H1 (cell line): ENCODE measurements around the gene CHAC1. TPM values are rescaled to one million over a fixed set of nuclear protein-coding genes. Genes with fewer than 3 reads are reported as not detected.

ENCODE experiments used
- CTCF ChIA-PET: fragments of 300-600 bp; sonication (Branson Sonifier 250); formaldehyde crosslinking; loops from one replicate; lab custom pipeline; 2021; ENCODE audit not compliant: partially characterized antibody; lab: Charles Lee
- POLR2A ChIA-PET: fragments of 300-600 bp; sonication (Branson Sonifier 250); formaldehyde crosslinking; loops from one replicate; lab custom pipeline; 2021; ENCODE audit warnings: inconsistent platforms; ENCODE audit not compliant: partially characterized antibody; lab: Charles Lee
- DNase-seq, 2 experiments: peaks; one replicate each; pipeline versions ENCODE4 v3.0.0 to v3.0.0-alpha.2; 2010 to 2022; ENCODE audit warnings: low spot score in 2 of 2, low read depth in 1 of 2, mixed read lengths in 1 of 2
- FAIRE-seq: peaks from 2 replicates; lab custom pipeline; 2011; peaks lifted over from hg19 to GRCh38; lab: Jason Lieb, UNC
- H2AFZ ChIP-seq: 2 replicates; pipeline ENCODE4 v1.8.1; 2012; ENCODE audit warnings: low read length, inconsistent platforms
- H2AK5ac ChIP-seq: 2 replicates; pipeline ENCODE4 v1.6.1; 2013; ENCODE audit warnings: low read depth, low read length
- H2BK120ac ChIP-seq: replicated peaks from 2 replicates; pipeline ENCODE3; 2013; ENCODE audit warnings: low read depth, low read length, inconsistent platforms
- H2BK12ac ChIP-seq: 2 replicates; pipeline ENCODE4 v1.6.1; 2013; ENCODE audit warnings: low read depth, low read length
- H2BK15ac ChIP-seq: 2 replicates; pipeline ENCODE4 v1.6.1; 2013; ENCODE audit warnings: low read length
- H2BK20ac ChIP-seq: 2 replicates; pipeline ENCODE4 v1.6.1; 2013; ENCODE audit warnings: low read length
- H2BK5ac ChIP-seq: 2 replicates; pipeline ENCODE4 v1.6.1; 2013; ENCODE audit warnings: low read depth, low read length
- H3K14ac ChIP-seq: 2 replicates; pipeline ENCODE4 v1.6.1; 2013; ENCODE audit warnings: inconsistent platforms; ENCODE audit not compliant: insufficient read length
- H3K18ac ChIP-seq: 2 replicates; pipeline ENCODE4 v1.6.1; 2013; ENCODE audit warnings: low read length; ENCODE audit errors: extremely low read depth
- H3K23ac ChIP-seq: 2 replicates; pipeline ENCODE4 v1.6.1; 2013; ENCODE audit warnings: inconsistent platforms; ENCODE audit not compliant: insufficient read length
- H3K23me2 ChIP-seq: 2 replicates; pipeline ENCODE4 v1.6.1; 2013; ENCODE audit warnings: low read depth, low read length
- H3K27ac ChIP-seq: 2 replicates; pipeline ENCODE4 v1.6.1; 2011; ENCODE audit warnings: low read depth, low read length, inconsistent platforms
- H3K27me3 ChIP-seq, 4 experiments: replicated peaks in 1 of 4; 1 replicate in 1 of 4; 2 replicates in 3 of 4; pipeline versions ENCODE4 v1.6.1 to v1.8.1; 2011 to 2013; ENCODE audit warnings: low read length in 3 of 4, mild to moderate bottlenecking in 3 of 4, inconsistent platforms in 2 of 4, mixed read lengths in 2 of 4, moderate library complexity in 1 of 4; ENCODE audit not compliant: control insufficient read depth in 3 of 4, insufficient read depth in 3 of 4; ENCODE audit errors: extremely low read depth in 1 of 4
- H3K36me3 ChIP-seq, 4 experiments: 2 replicates each; pipeline versions ENCODE4 v1.6.1 to v1.8.1; 2011 to 2013; ENCODE audit warnings: mild to moderate bottlenecking in 4 of 4, low read length in 3 of 4, moderate library complexity in 2 of 4, control low read depth in 1 of 4, inconsistent platforms in 1 of 4; ENCODE audit not compliant: insufficient read depth in 4 of 4, control insufficient read depth in 2 of 4
- H3K4ac ChIP-seq: replicated peaks from 2 replicates; pipeline ENCODE3; 2013; ENCODE audit warnings: low read length, low read depth, mixed read lengths, inconsistent platforms; ENCODE audit not compliant: insufficient read length
- H3K4me1 ChIP-seq, 4 experiments: replicated peaks in 1 of 4; 1 replicate in 1 of 4; 2 replicates in 3 of 4; pipeline versions ENCODE4 v1.6.1 to v1.8.1; 2011 to 2013; ENCODE audit warnings: low read length in 3 of 4, inconsistent platforms in 2 of 4, mixed read lengths in 1 of 4; ENCODE audit not compliant: insufficient read depth in 4 of 4, control insufficient read depth in 3 of 4
- H3K4me2 ChIP-seq, 2 experiments: 2 replicates each; pipeline versions ENCODE4 v1.6.1 to v1.8.1; 2011 to 2013; ENCODE audit warnings: low read depth in 2 of 2, low read length in 2 of 2, control low read depth in 1 of 2, inconsistent platforms in 1 of 2, mild to moderate bottlenecking in 1 of 2; ENCODE audit not compliant: insufficient read depth in 1 of 2
- H3K4me3 ChIP-seq, 4 experiments: fragments of 200-600, 300-600 bp in 1 of 4; sonication (generic), shearing (Covaris generic), sonication (Bioruptor Twin) in 1 of 4; 2 replicates each; pipeline versions ENCODE4 v1.5.1 to v1.8.1; 2011 to 2016; ENCODE audit warnings: low read length in 4 of 4, low read depth in 3 of 4, control low read depth in 2 of 4, inconsistent platforms in 2 of 4, mild to moderate bottlenecking in 2 of 4, mixed read lengths in 1 of 4, moderate library complexity in 1 of 4; ENCODE audit not compliant: insufficient read depth in 2 of 4; ENCODE audit errors: extremely low read depth in 1 of 4
- H3K56ac ChIP-seq: replicated peaks from 2 replicates; pipeline ENCODE3; 2013; ENCODE audit warnings: low read depth, mild to moderate bottlenecking, mixed read lengths, low read length, inconsistent platforms; ENCODE audit not compliant: insufficient read length
- H3K79me1 ChIP-seq: 2 replicates; pipeline ENCODE4 v1.6.1; 2013; ENCODE audit warnings: low read depth, low read length, control low read depth
- H3K79me2 ChIP-seq, 2 experiments: 2 replicates each; pipeline versions ENCODE4 v1.6.1 to v1.8.1; 2012 to 2013; ENCODE audit warnings: low read length in 2 of 2, mild to moderate bottlenecking in 2 of 2, inconsistent platforms in 1 of 2; ENCODE audit not compliant: insufficient read depth in 2 of 2, control insufficient read depth in 1 of 2
- H3K9ac ChIP-seq, 4 experiments: replicated peaks in 1 of 4; 1 replicate in 1 of 4; 2 replicates in 3 of 4; pipeline versions ENCODE4 v1.6.1 to v1.8.1; 2011 to 2013; ENCODE audit warnings: low read depth in 3 of 4, low read length in 3 of 4, control low read depth in 2 of 4, mild to moderate bottlenecking in 2 of 4, moderate library complexity in 2 of 4, inconsistent platforms in 1 of 4; ENCODE audit errors: extremely low read depth in 1 of 4
- H3K9me3 ChIP-seq, 2 experiments: 2 replicates each; pipeline versions ENCODE4 v1.6.1 to v1.8.1; 2012 to 2013; ENCODE audit warnings: mild to moderate bottlenecking in 2 of 2, moderate library complexity in 2 of 2, control low read depth in 1 of 2, inconsistent platforms in 1 of 2, low read depth in 1 of 2, low read length in 1 of 2, mixed read lengths in 1 of 2; ENCODE audit not compliant: insufficient read depth in 2 of 2
- H4K20me1 ChIP-seq, 2 experiments: replicated peaks in 1 of 2; 2 replicates each; pipeline versions ENCODE3 to v1.8.1; 2011 to 2013; ENCODE audit warnings: inconsistent platforms in 2 of 2, low read length in 2 of 2, mild to moderate bottlenecking in 1 of 2; ENCODE audit not compliant: insufficient read depth in 2 of 2, control insufficient read depth in 1 of 2
- H4K5ac ChIP-seq: 2 replicates; pipeline ENCODE4 v1.6.1; 2013; ENCODE audit warnings: low read length, low read depth, mixed read lengths, inconsistent platforms; ENCODE audit not compliant: insufficient read length
- H4K8ac ChIP-seq: 2 replicates; pipeline ENCODE4 v1.8.0; 2013; ENCODE audit warnings: mild to moderate bottlenecking, moderate library complexity, low read length, inconsistent platforms; ENCODE audit not compliant: insufficient read depth; ENCODE audit errors: extremely low read depth
- H4K91ac ChIP-seq: replicated peaks from 2 replicates; pipeline ENCODE3; 2013; ENCODE audit warnings: low read length, mixed read lengths, inconsistent platforms; ENCODE audit not compliant: insufficient read length
- CBX5 ChIP-seq: fragments of 300-800, 300-1000 bp; sonication (generic); IDR thresholded peaks from 2 replicates; pipeline ENCODE4 v1.7.1; 2016; ENCODE audit warnings: antibody characterized with exemption, low read length, low read depth
- POLR2A ChIP-seq, 2 experiments: IDR thresholded peaks; 1 replicate in 1 of 2; 2 replicates in 1 of 2; pipeline ENCODE4 v1.6.1; 2011; ENCODE audit warnings: low read depth in 2 of 2, low read length in 2 of 2, mild to moderate bottlenecking in 2 of 2; ENCODE audit errors: control extremely low read depth in 1 of 2
- SRF ChIP-seq: IDR thresholded peaks from 2 replicates; pipeline ENCODE4 v1.6.1; 2011; ENCODE audit warnings: mild to moderate bottlenecking, low read depth, low read length, moderate library complexity
- WGBS, 2 experiments: shearing (Covaris generic) in 1 of 2; methylation state at CpG; one replicate each; pipeline versions ENCODE4 v1.1.6 to v1.1.7; 2013 to 2015; ENCODE audit warnings: low lambda C conversion rate in 2 of 2, mixed read lengths in 2 of 2, inconsistent platforms in 1 of 2, low coverage in 1 of 2, missing lambda C conversion rate in 1 of 2; ENCODE audit not compliant: insufficient replicate concordance in 2 of 2, insufficient coverage in 1 of 2, insufficient read length in 1 of 2; ENCODE audit errors: extremely low coverage in 1 of 2, missing lambda C conversion rate in 1 of 2; 5-methylcytosine and 5-hydroxymethylcytosine counted together
- polyA plus RNA-seq, 7 experiments: library from polyadenylated mRNA; depleted of rRNA in 3 of 7; stranded (reverse) in 5 of 7; unstranded in 2 of 7; fragments of >200 nt in 5 of 7; fragments of 200-250 nt in 2 of 7; gene quantifications; 1 replicate in 5 of 7; 2 replicates in 1 of 7; 4 replicates in 1 of 7; pipeline versions ENCODE4 v1.2.1 to v1.2.3, GENCODE V29; 2011 to 2013; ENCODE audit warnings: missing spikeins in 2 of 7, mixed read lengths in 2 of 7
- total RNA-seq: library from RNA; stranded (reverse); fragmentation: NEBNext Ultra II Directional; extraction: Animal tissue kit (Norgen Biotek cat#: 25700); gene quantifications from 2 replicates; pipeline ENCODE4 v1.2.1, GENCODE V29; 2021

Gene CHAC1
- total and polyA plus RNA-seq, 2 of the 8 experiments (the other 6 are each of a cell fraction or from before 2014, with no cell fraction given): 34.3 to 159 TPM

- Histone ChIP-seq H3K9me3 (no peaks in the 10 kb centered on the region), H3K4me3 (peak overlapping the region in 1 of 4 experiments; percentile 92; a peak in 2 of 8 replicates)
These were observed 2.1 kb downstream of the CHAC1 start for GRCh38 chr15:40955141-40955903.

More at GRCh38 chr15:40955141-40955903, 2.1 kb downstream of the CHAC1 start:
- Histone ChIP-seq H2BK5ac (peak overlapping the region; percentile 67), H3K56ac (no peak overlapping the region), H4K8ac (0 out of 2 replicates have a peak overlapping the region, but pooled peaks have one; percentile 26), H3K4me1 (peaks cover 2 to 11% (median 8%) of the 10 kb centered on the region in 4 experiments; a peak in 6 of 7 replicates), H3K4me2 (peak overlapping the region; percentile 17 to 84; a peak in 2 of 4 replicates), H3K23ac (no peak overlapping the region), H2BK120ac (no peak overlapping the region), H4K20me1 (peaks cover 0 to 12% of the 10 kb centered on the region in 2 experiments), H4K5ac (no peak overlapping the region), H3K14ac (no peak overlapping the region), H2BK12ac (no peak overlapping the region), H3K27me3 (no peaks in the 10 kb centered on the region), H3K79me1 (no peaks in the 10 kb centered on the region; the same call in 1 of the 2 replicates), H3K79me2 (peaks cover 0 to 28% of the 10 kb centered on the region in 2 experiments; a peak in 2 of 4 replicates), H2AK5ac (no peak overlapping the region), H3K4ac (no peak overlapping the region), H2AFZ (no peak overlapping the region), H3K18ac (no peak overlapping the region), H2BK20ac (no peak overlapping the region), H3K9ac (peak overlapping the region in 1 of 4 experiments; percentile 30; a peak in 2 of 7 replicates), H3K27ac (no peak overlapping the region), H3K36me3 (peaks cover 8 to 33% (median 12%) of the 10 kb centered on the region in 4 experiments), H2BK15ac (no peak overlapping the region), H4K91ac (peak overlapping the region; percentile 29), H3K23me2 (peaks cover 10% of the 10 kb centered on the region)
- whole genome bisulfite sequencing, 2 experiments: 88% methylated on average over 20 of the region's 20 CpGs; no CpG with 5 or more reads in 1 of the 2 experiments
- FAIRE-seq (no peak), DNase-seq (no peak)
- ChIA-PET CTCF (interaction anchor here (0.6 to 33.1 kb wide), 8 partner anchors 7 to 61 kb away, joined by 3 to 590 read pairs (median 10); partner anchors contain the start of genes DLL4 and VPS18), POLR2A (interaction anchor here (0.8 to 43.8 kb wide), 16 partner anchors 3 to 377 kb away, joined by 3 to 1505 read pairs (median 6); partner anchors contain the start of genes CHAC1, DLL4, INO80 and NUSAP1)
- no peak for TF ChIP-seq SRF
- TF ChIP-seq POLR2A (IDR thresholded peaks at IDR 0.05; ENCODE audit: control extremely low read depth in 1 of 2, low read depth in 2 of 2, low read length in 2 of 2): peak in 1 of 2 experiments; percentile 8; a peak in 1 of 3 replicates
- no peak for TF ChIP-seq CBX5
